Endothelial cell of umbilical vein (primary cell): ENCODE measurements around the gene RHOB. TPM values are rescaled to one million over a fixed set of nuclear protein-coding genes. Genes with fewer than 3 reads are reported as not detected.
"Not testable (repeated sequence)": the region's sequence is repeated elsewhere in the genome, so short reads cannot be mapped to it uniquely, and the experiment has no call there.

ENCODE experiments used
- BruUV-seq: library from RNA; stranded (reverse); fragments of 400-500 nt; replicated peaks from 2 replicates; lab custom pipeline; 2021; lab: Mats Ljungman, UMichigan
- CTCF ChIA-PET: fragments of 300-600, 350-600 bp; sonication (Branson Sonifier 250); formaldehyde crosslinking; loops from one replicate; lab custom pipeline; 2021; ENCODE audit warnings: antibody characterized with exemption, inconsistent platforms; lab: Charles Lee
- POLR2A ChIA-PET: fragments of 300-600, 350-600 bp; sonication (Branson Sonifier 250); formaldehyde crosslinking; loops from one replicate; lab custom pipeline; 2021; ENCODE audit warnings: antibody characterized with exemption, inconsistent platforms; lab: Charles Lee
- DNase-seq: peaks from one replicate; pipeline ENCODE4 v3.0.0-alpha.2; 2011; ENCODE audit warnings: low read depth, low spot score
- FAIRE-seq: peaks from 2 replicates; lab custom pipeline; 2011; peaks lifted over from hg19 to GRCh38; lab: Jason Lieb, UNC
- H2AFZ ChIP-seq: 2 replicates; pipeline ENCODE4 v1.6.0; 2012; ENCODE audit warnings: low read depth, low read length, control low read depth, inconsistent platforms
- H3K27ac ChIP-seq: 2 replicates; pipeline ENCODE4 v1.5.1; 2011; ENCODE audit warnings: low read depth, mild to moderate bottlenecking, control low read depth, low read length, moderate library complexity; ENCODE audit not compliant: insufficient read depth
- H3K27me3 ChIP-seq, 2 experiments: 2 replicates each; pipeline versions ENCODE4 v1.6.0 to v1.6.1; 2011; ENCODE audit warnings: low read length in 2 of 2, mixed read lengths in 1 of 2; ENCODE audit not compliant: control insufficient read depth in 2 of 2, insufficient read depth in 2 of 2
- H3K36me3 ChIP-seq, 2 experiments: 2 replicates in 1 of 2; 3 replicates in 1 of 2; pipeline ENCODE4 v1.5.1; 2011; ENCODE audit warnings: low read length in 2 of 2, mild to moderate bottlenecking in 1 of 2, moderate library complexity in 1 of 2; ENCODE audit not compliant: control insufficient read depth in 2 of 2, insufficient read depth in 2 of 2; ENCODE audit errors: extremely low read depth in 1 of 2
- H3K4me1 ChIP-seq: 3 replicates; pipeline ENCODE4 v1.5.1; 2011; ENCODE audit warnings: mild to moderate bottlenecking, low read length; ENCODE audit not compliant: control insufficient read depth, insufficient read depth; ENCODE audit errors: extremely low read depth
- H3K4me2 ChIP-seq: 2 replicates; pipeline ENCODE4 v1.6.1; 2011; ENCODE audit warnings: low read length, control low read depth, mixed read lengths; ENCODE audit not compliant: insufficient read depth
- H3K4me3 ChIP-seq, 3 experiments: fragments of 200-600 bp in 1 of 3; sonication (generic), shearing (Covaris generic) in 1 of 3; replicated peaks in 1 of 3; 2 replicates each; pipeline ENCODE4 v1.5.1; 2011 to 2016; ENCODE audit warnings: control low read depth in 3 of 3, low read length in 3 of 3, mild to moderate bottlenecking in 2 of 3, inconsistent platforms in 1 of 3, low read depth in 1 of 3, moderate library complexity in 1 of 3; ENCODE audit not compliant: insufficient read depth in 1 of 3
- H3K79me2 ChIP-seq: 2 replicates; pipeline ENCODE4 v1.6.0; 2012; ENCODE audit warnings: low read length, inconsistent platforms; ENCODE audit not compliant: control insufficient read depth, insufficient read depth
- H3K9ac ChIP-seq: replicated peaks from 2 replicates; pipeline ENCODE3; 2011; ENCODE audit warnings: low read length, control low read depth; ENCODE audit not compliant: insufficient read depth; ENCODE audit errors: extremely low read depth
- H3K9me1 ChIP-seq: replicated peaks from 3 replicates; pipeline ENCODE4 v1.6.0; 2011; ENCODE audit warnings: mild to moderate bottlenecking, low read length; ENCODE audit not compliant: control insufficient read depth, insufficient read depth; ENCODE audit errors: extremely low read depth
- H3K9me3 ChIP-seq: replicated peaks from 2 replicates; pipeline ENCODE4 v1.5.1; 2012; ENCODE audit warnings: low read length, inconsistent platforms; ENCODE audit not compliant: control insufficient read depth, insufficient read depth
- H4K20me1 ChIP-seq: replicated peaks from 2 replicates; pipeline ENCODE3; 2011; ENCODE audit warnings: mild to moderate bottlenecking, low read length; ENCODE audit not compliant: control insufficient read depth, insufficient read depth; ENCODE audit errors: extremely low read depth
- CTCF ChIP-seq, 2 donors: IDR thresholded peaks; 1 replicate in 1 of 2; 2 replicates in 1 of 2; pipeline ENCODE4 v1.5.1; 2011; ENCODE audit warnings: low read length in 2 of 2, mild to moderate bottlenecking in 2 of 2, moderate library complexity in 2 of 2, control low read depth in 1 of 2, inconsistent platforms in 1 of 2, low read depth in 1 of 2; ENCODE audit not compliant: insufficient read depth in 1 of 2; ENCODE audit errors: extremely low read depth in 1 of 2
- EZH2 ChIP-seq: IDR thresholded peaks from 2 replicates; pipeline ENCODE4 v1.6.1; 2012; ENCODE audit warnings: borderline replicate concordance, low read depth, mild to moderate bottlenecking, moderate library complexity, low read length, inconsistent platforms; ENCODE audit not compliant: severe bottlenecking
- FOS ChIP-seq: IDR thresholded peaks from 2 replicates; pipeline ENCODE4 v1.6.1; 2011; ENCODE audit warnings: mild to moderate bottlenecking, low read length, moderate library complexity, borderline replicate concordance; ENCODE audit not compliant: insufficient read depth
- GATA2 ChIP-seq: IDR thresholded peaks from 2 replicates; pipeline ENCODE4 v1.7.0; 2011; ENCODE audit warnings: low read depth, mild to moderate bottlenecking, moderate library complexity, mixed read lengths, low read length; ENCODE audit not compliant: insufficient read length, insufficient read depth
- JUN ChIP-seq: IDR thresholded peaks from 2 replicates; pipeline ENCODE4 v1.6.1; 2011; ENCODE audit warnings: borderline replicate concordance, low read depth; ENCODE audit not compliant: insufficient read length, insufficient read depth
- MYC ChIP-seq: IDR thresholded peaks from one replicate; pipeline ENCODE4 v1.6.1; 2011; ENCODE audit warnings: mild to moderate bottlenecking, low read depth, low read length
- POLR2A ChIP-seq: IDR thresholded peaks from 2 replicates; pipeline ENCODE4 v1.6.1; 2012; ENCODE audit warnings: low read depth, mild to moderate bottlenecking, control low read depth, low read length
- POLR2AphosphoS5 ChIP-seq: IDR thresholded peaks from 2 replicates; pipeline ENCODE4 v1.6.1; 2012; ENCODE audit warnings: low read depth, mild to moderate bottlenecking, control low read depth, low read length, moderate library complexity; ENCODE audit not compliant: insufficient read depth
- dilution Hi-C: fragments of 300-500 bp; cut with MboI; formaldehyde crosslinking; loops from one replicate; pipeline ENCODE4 v1.15.0; 2019; ENCODE audit warnings: low sequenced_read_pairs; ENCODE audit not compliant: extremely low pct_ligation_motif_present
- intact Hi-C: fragments of 100-400 bp; cut with micrococcal nuclease; formaldehyde crosslinking; loops from one replicate; pipeline ENCODE4 v1.10.0; 2022
- polyA plus RNA-seq, 4 experiments: library from polyadenylated mRNA; depleted of rRNA in 3 of 4; stranded (reverse) in 3 of 4; unstranded in 1 of 4; fragments of >200 nt; gene quantifications; 2 replicates each; pipeline versions ENCODE4 v1.2.1 to v1.2.3, GENCODE V29; 2011 to 2012; ENCODE audit warnings: missing spikeins in 1 of 4
- total RNA-seq: library from RNA; stranded (reverse); gene quantifications from 2 replicates; pipeline ENCODE4 v1.2.3, GENCODE V29; 2021
- TF ChIP-seq, protein P1 (sequence below): IDR thresholded peaks from 2 replicates; pipeline ENCODE4 v1.6.1; 2011; ENCODE audit not compliant: insufficient read depth, insufficient read length

RHOB gene
- total and polyA plus RNA-seq, 2 donors (not counting 3 experiments of a cell fraction or from before 2014, with no cell fraction given) = 830 to 1,101 TPM

GRCh38 chr2:20434588-20435294, 12.1 kb upstream of the RHOB start:
- POLR2A ChIA-PET = no interaction called here
- intact Hi-C loops (loop anchor here (5.0 kb wide), 1 partner anchor 57 kb away; no protein-coding TSS in a partner anchor), dilution Hi-C loops (no loop called here)
- H3K36me3 ChIP-seq = no peaks in the 10 kb centered on the region
- H3K27ac ChIP-seq = no peak overlapping the region
- H3K4me1 ChIP-seq = peaks cover 14% of the 10 kb centered on the region
- CTCF ChIA-PET = interaction anchor here (1.2 to 7.6 kb wide), 2 partner anchors 22 to 201 kb away, joined by 4 to 150 read pairs; no protein-coding TSS in a partner anchor
- H3K9me3 ChIP-seq = no peaks in the 10 kb centered on the region
- H3K79me2 ChIP-seq = no peaks in the 10 kb centered on the region
- H2AFZ ChIP-seq = no peak overlapping the region
- DNase-seq (no peak), FAIRE-seq (no peak)
- no peak overlapping the region for H3K4me3 ChIP-seq
- H4K20me1 ChIP-seq = no peaks in the 10 kb centered on the region
- H3K9ac ChIP-seq = no peak overlapping the region
- H3K4me2 ChIP-seq = no peak overlapping the region
- no TSS peak for BruUV-seq
- peaks cover 4 to 9% of the 10 kb centered on the region in 2 experiments for H3K27me3 ChIP-seq
- TF ChIP-seq GATA2 = no peak
- TF ChIP-seq EZH2 = no peak
- TF ChIP-seq JUN = no peak
- TF ChIP-seq POLR2AphosphoS5 = no peak
- TF ChIP-seq MYC = no peak
- TF ChIP-seq FOS = no peak
- TF ChIP-seq POLR2A = no peak
- TF ChIP-seq, protein P1, sequence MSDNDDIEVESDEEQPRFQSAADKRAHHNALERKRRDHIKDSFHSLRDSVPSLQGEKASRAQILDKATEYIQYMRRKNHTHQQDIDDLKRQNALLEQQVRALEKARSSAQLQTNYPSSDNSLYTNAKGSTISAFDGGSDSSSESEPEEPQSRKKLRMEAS = no peak
- TF ChIP-seq CTCF (IDR thresholded peaks at IDR 0.05; ENCODE audit: extremely low read depth in 1 of 2, insufficient read depth in 1 of 2, low read depth in 1 of 2, low read length in 2 of 2) = no peak
- no peaks in the 10 kb centered on the region for H3K9me1 ChIP-seq

DNA sequence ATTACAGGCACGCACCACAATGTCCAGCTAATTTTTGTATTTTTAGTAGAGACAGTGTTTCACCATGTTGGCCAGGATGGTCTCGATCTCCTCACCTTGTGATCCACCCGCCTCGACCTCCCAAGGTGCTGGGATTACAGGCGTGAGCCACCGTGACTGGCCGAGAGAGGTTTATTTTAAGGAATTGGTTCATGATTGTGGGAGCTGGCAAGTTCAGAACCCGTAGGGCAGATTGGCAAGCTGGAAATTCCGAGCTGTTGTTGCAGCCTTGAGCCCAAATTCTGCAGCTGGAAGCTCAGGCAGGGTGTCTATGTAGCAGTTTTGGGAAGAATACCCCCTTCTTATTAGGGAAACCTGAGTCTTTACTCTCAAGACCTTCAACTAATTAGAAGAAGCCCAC, 11.4 kb upstream of the RHOB start:
- H3K9me3 ChIP-seq, H2AFZ ChIP-seq, H3K27ac ChIP-seq, BruUV-seq, H4K20me1 ChIP-seq, POLR2A ChIA-PET, H3K9me1 ChIP-seq, FAIRE-seq, H3K4me2 ChIP-seq, DNase-seq, dilution Hi-C loops, H3K4me3 ChIP-seq, H3K36me3 ChIP-seq, H3K9ac ChIP-seq, H3K27me3 ChIP-seq, H3K79me2 ChIP-seq: not testable (repeated sequence)
- CTCF ChIA-PET = interaction anchor here (1.2 to 7.6 kb wide), 2 partner anchors 23 to 201 kb away, joined by 4 to 150 read pairs; no protein-coding TSS in a partner anchor
- intact Hi-C loops = loop anchor here (5.0 kb wide), 1 partner anchor 58 kb away; no protein-coding TSS in a partner anchor
- peaks cover 14% of the 10 kb centered on the region for H3K4me1 ChIP-seq
